Ovary (tissue), 9 donors: ENCODE results near the gene SREBF1. TPM values are rescaled to one million over a fixed set of nuclear protein-coding genes. Genes with fewer than 3 reads are reported as not detected.
A peak's percentile ranks its signal among the peaks of the same experiment; 100 is the strongest.

Source experiments
- DNase-seq, 5 donors: peaks; one replicate each; pipeline ENCODE4 v3.0.0-alpha.2; 2019 to 2020
- H3K27ac ChIP-seq, 2 donors: fragments of 200-600 bp; one replicate each; pipeline versions ENCODE4 v1.5.1 to v1.8.0; 2019 to 2022
- H3K27me3 ChIP-seq: fragments of 200-600 bp; one replicate; pipeline ENCODE4 v1.8.0; 2022
- H3K36me3 ChIP-seq: fragments of 200-600 bp; sonication (generic); one replicate; pipeline ENCODE4 v1.5.1; 2019
- H3K4me1 ChIP-seq: one replicate; pipeline ENCODE4 v1.8.1; 2013; ENCODE audit warnings: mild to moderate bottlenecking, moderate library complexity; ENCODE audit not compliant: insufficient read depth
- H3K4me3 ChIP-seq: fragments of 200-600 bp; sonication (generic); one replicate; pipeline ENCODE4 v1.5.1; 2017
- H3K9me3 ChIP-seq, 2 donors: fragments of 200-600 bp in 1 of 2; sonication (generic) in 1 of 2; one replicate each; pipeline versions ENCODE4 v1.5.1 to v1.8.1; 2013 to 2019; ENCODE audit warnings: mild to moderate bottlenecking in 1 of 2, moderate library complexity in 1 of 2
- CTCF ChIP-seq, 3 donors: fragments of 450-650 bp in 2 of 3; fragments of 200-600 bp in 1 of 3; IDR thresholded peaks; one replicate each; pipeline versions ENCODE4 v1.5.1 to v1.8.0; 2016 to 2022; ENCODE audit warnings: antibody characterized with exemption in 3 of 3, mild to moderate bottlenecking in 1 of 3
- EP300 ChIP-seq: sonication (generic); formaldehyde crosslinking; IDR thresholded peaks from one replicate; pipeline ENCODE4 v1.6.1; 2017; ENCODE audit warnings: antibody characterized with exemption
- POLR2A ChIP-seq: fragments of 450-650 bp; IDR thresholded peaks from one replicate; pipeline ENCODE4 v1.6.1; 2017; ENCODE audit warnings: antibody characterized with exemption, mild to moderate bottlenecking, moderate library complexity
- WGBS, 3 donors: extraction: QIAGEN DNeasy Blood & Tissue Kit in 1 of 3; methylation state at CpG; one replicate each; pipeline versions ENCODE4 v1.1.5 to v1.1.7; 2013 to 2017; 5-methylcytosine and 5-hydroxymethylcytosine counted together
- intact Hi-C, 4 donors: fragments of 100-400 bp; cut with DNase I; formaldehyde crosslinking; loops; one replicate each; pipeline versions ENCODE4 v1.11.0 to v1.15.1; 2022 to 2023
- polyA plus RNA-seq, 2 donors: library from polyadenylated mRNA; stranded (reverse); fragments of 200-250 nt in 1 of 2; fragments of 350-450 nt in 1 of 2; fragmentation: Illumina TruSeq in 1 of 2; extraction: RNeasy Lipid Tissue Mini Kit (QIAGEN cat#74804) in 1 of 2; gene quantifications; one replicate each; pipeline ENCODE4 v1.2.3, GENCODE V29; 2013 to 2014
- total RNA-seq, 7 donors: library from RNA; depleted of rRNA in 2 of 7; stranded (reverse); fragments of >200 nt in 2 of 7; fragmentation: NEBNext Ultra II Directional in 3 of 7; extraction: Animal tissue kit (Norgen Biotek cat#: 25700) in 3 of 7; gene quantifications; one replicate each; pipeline versions ENCODE4 v1.1.0 to v1.2.4, GENCODE V29; 2016 to 2023
- donor health status: DM: no; HTN: no; CAD: no; lungs with moderate emphysema.
- donor health status: DM: no; HTN: no; CAD: no.
- donor health status: Bipolar disorder and iron deficiency.
- donor health status: DM: yes; HTN: yes; CAD: no.
- donor health status: DM: no; HTN: no; CAD: no.
- donor health status: DM: yes; HTN: yes; CAD: no.

Gene SREBF1
- total and polyA plus RNA-seq, 9 donors, result 24.3 to 190 (median 88.2) TPM

- no peak overlapping the region for H3K4me3 ChIP-seq
- no peak overlapping the region for H3K27ac ChIP-seq
- no peaks in the 10 kb centered on the region for H3K27me3 ChIP-seq
- intact Hi-C loops, result loop anchor here in 2 of 4 donors (5.0 to 10.0 kb wide), 3 partner anchors 50 to 183 kb away; partner anchors contain the start of genes ATPAF2 (in 1 of the 2), GID4 (in 1 of the 2) and RAI1 (in 1 of the 2)
- no peaks in the 10 kb centered on the region for H3K9me3 ChIP-seq
- 76 to 100% (median 92%) methylated on average over 1 of the region's 1 CpG for WGBS, 3 donors
- no peaks in the 10 kb centered on the region for H3K36me3 ChIP-seq
- peaks cover 10% of the 10 kb centered on the region for H3K4me1 ChIP-seq
- TF ChIP-seq EP300 (no peak), CTCF (IDR thresholded peaks at IDR 0.05) (no peak), POLR2A (no peak)
- DNase-seq, result no peak
These were observed 28.2 kb upstream of the SREBF1 start for GRCh38 chr17:17865035-17865434.

GRCh38 chr17:17860766-17861107 lies 24.0 kb upstream of the SREBF1 start:
- intact Hi-C loops, result loop anchor here (2.0 to 10.0 kb wide), 6 partner anchors 48 to 180 kb away; partner anchors contain the start of genes RAI1 (in 3 of the 4), ATPAF2 (in 1 of the 4) and GID4 (in 1 of the 4)
- WGBS, 3 donors, result 59 to 76% (median 71%) methylated on average over 5 of the region's 5 CpGs
- no peak for TF ChIP-seq EP300
- TF ChIP-seq POLR2A, result no peak
- no peak for TF ChIP-seq CTCF (IDR thresholded peaks at IDR 0.05)

GRCh38 chr17:17859909-17860765 lies 23.4 kb upstream of the SREBF1 start:
- intact Hi-C loops, result loop anchor here (2.0 to 10.0 kb wide), 6 partner anchors 47 to 179 kb away; partner anchors contain the start of genes RAI1 (in 3 of the 4), ATPAF2 (in 1 of the 4) and GID4 (in 1 of the 4)
- DNase-seq, result peak; percentile 66 to 79 (median 77)
- Histone ChIP-seq H3K4me3 (no peak overlapping the region), H3K27ac (no peak overlapping the region), H3K4me1 (peaks cover 4% of the 10 kb centered on the region), H3K36me3 (no peaks in the 10 kb centered on the region), H3K27me3 (no peaks in the 10 kb centered on the region), H3K9me3 (no peaks in the 10 kb centered on the region)
- no peak for TF ChIP-seq EP300
- TF ChIP-seq CTCF (IDR thresholded peaks at IDR 0.05), result peak; percentile 93 to 96 (median 96)
- WGBS, 3 donors, result 39 to 48% (median 43%) methylated on average over 9 of the region's 9 CpGs

More at GRCh38 chr17:17860766-17861107, 24.0 kb upstream of the SREBF1 start:
- H3K27me3 ChIP-seq, result no peaks in the 10 kb centered on the region
- no peak for DNase-seq
- H3K4me1 ChIP-seq, result peaks cover 4% of the 10 kb centered on the region
- no peak overlapping the region for H3K27ac ChIP-seq
- H3K36me3 ChIP-seq, result no peaks in the 10 kb centered on the region
- H3K9me3 ChIP-seq, result no peaks in the 10 kb centered on the region
- H3K4me3 ChIP-seq, result no peak overlapping the region

- no peak overlapping the region for H3K4me3 ChIP-seq
- TF ChIP-seq EP300 (no peak), CTCF (IDR thresholded peaks at IDR 0.05) (no peak), POLR2A (no peak)
- intact Hi-C loops, result loop anchor here in 1 of 4 donors (5.0 kb wide), 1 partner anchor 45 kb away; no protein-coding TSS in a partner anchor
- H3K4me1 ChIP-seq, result peaks cover 4% of the 10 kb centered on the region
- DNase-seq, result no peak
- no peaks in the 10 kb centered on the region for H3K9me3 ChIP-seq
- no peak overlapping the region for H3K27ac ChIP-seq
- H3K27me3 ChIP-seq, result no peaks in the 10 kb centered on the region
- 88 to 96% (median 92%) methylated on average over 4 of the region's 4 CpGs for WGBS, 3 donors
- no peaks in the 10 kb centered on the region for H3K36me3 ChIP-seq
These were observed 20.7 kb upstream of the SREBF1 start for GRCh38 chr17:17857496-17857895.
